Peyer's patch (tissue), 4 donors: ENCODE measurements around the gene SPATA16.
"Not testable (repeated sequence)": the region's sequence is repeated elsewhere in the genome, so short reads cannot be mapped to it uniquely, and the experiment has no call there.

Source experiments
- CTCF ChIP-seq, 6 experiments: fragments of 450-650 bp in 4 of 6; fragments of 200-600 bp in 2 of 6; sonication (generic) in 1 of 6; IDR thresholded peaks; one replicate each; pipeline ENCODE4 v1.5.1; 2017 to 2019; ENCODE audit warnings: antibody characterized with exemption in 6 of 6, mild to moderate bottlenecking in 3 of 6, moderate library complexity in 1 of 6
- POLR2A ChIP-seq, 2 donors: fragments of 450-650 bp; IDR thresholded peaks; one replicate each; pipeline ENCODE4 v1.5.1; 2017; ENCODE audit warnings: antibody characterized with exemption in 2 of 2, mild to moderate bottlenecking in 2 of 2, moderate library complexity in 2 of 2

- TF ChIP-seq POLR2A, CTCF (IDR thresholded peaks at IDR 0.05): not testable (repeated sequence)
These were observed 42.0 kb upstream of the SPATA16 start for GRCh38 chr3:173183022-173183421.
